Measurements from ENCODE around the gene CTNND2. TPM values are rescaled to one million over a fixed set of nuclear protein-coding genes. Genes with fewer than 3 reads are reported as not detected.

Gene CTNND2
- total RNA-seq, 2 experiments from 2014 or later = not detected

DNA sequence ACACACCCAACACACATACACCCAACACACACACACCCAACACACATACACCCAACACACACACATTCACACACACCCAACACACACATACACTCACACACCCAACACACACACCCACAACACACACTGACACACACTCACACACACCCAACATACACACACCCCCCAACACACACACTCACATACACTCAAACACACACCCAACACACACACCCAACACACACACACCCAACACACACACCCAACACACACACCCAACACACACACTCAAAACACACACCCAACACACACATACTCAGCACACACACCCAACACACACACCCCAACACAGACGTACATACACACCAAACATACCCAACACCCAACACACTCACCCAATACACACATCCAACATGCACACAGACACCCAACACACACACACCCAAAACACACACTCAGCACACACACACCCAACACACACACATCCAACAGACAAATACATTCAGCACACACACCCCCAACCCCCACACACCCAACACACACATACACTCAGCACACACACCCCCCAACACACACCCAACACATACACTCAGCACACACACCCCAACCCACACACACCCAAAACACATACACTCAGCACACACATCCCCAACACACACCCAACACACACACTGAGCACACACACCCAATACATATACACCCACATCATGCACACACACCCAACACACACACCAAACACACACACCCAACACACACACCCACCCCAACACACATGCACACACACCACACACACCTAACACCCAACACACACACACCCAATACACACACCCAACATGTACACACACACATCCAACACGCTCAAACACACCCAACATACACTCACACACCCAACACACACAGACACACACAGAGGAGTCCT, 663.7 kb downstream of the CTNND2 start:
- no peak for DNase-seq
- peaks cover 2% of the 10 kb centered on the region for H3K27me3 Mint-ChIP-seq (ENCODE audit: low read depth)
- no peaks in the 10 kb centered on the region for H3K9me3 Mint-ChIP-seq
- H3K4me3 Mint-ChIP-seq = no peak overlapping the region
- H3K36me3 Mint-ChIP-seq (ENCODE audit: low read depth) = no peaks in the 10 kb centered on the region
- H3K27ac Mint-ChIP-seq = no peak overlapping the region
- CTCF ChIA-PET = no interaction called here
- intact Hi-C loops (cut with micrococcal nuclease) = no loop called here
- H3K4me1 Mint-ChIP-seq (ENCODE audit: low read depth) = no peaks in the 10 kb centered on the region

DNA sequence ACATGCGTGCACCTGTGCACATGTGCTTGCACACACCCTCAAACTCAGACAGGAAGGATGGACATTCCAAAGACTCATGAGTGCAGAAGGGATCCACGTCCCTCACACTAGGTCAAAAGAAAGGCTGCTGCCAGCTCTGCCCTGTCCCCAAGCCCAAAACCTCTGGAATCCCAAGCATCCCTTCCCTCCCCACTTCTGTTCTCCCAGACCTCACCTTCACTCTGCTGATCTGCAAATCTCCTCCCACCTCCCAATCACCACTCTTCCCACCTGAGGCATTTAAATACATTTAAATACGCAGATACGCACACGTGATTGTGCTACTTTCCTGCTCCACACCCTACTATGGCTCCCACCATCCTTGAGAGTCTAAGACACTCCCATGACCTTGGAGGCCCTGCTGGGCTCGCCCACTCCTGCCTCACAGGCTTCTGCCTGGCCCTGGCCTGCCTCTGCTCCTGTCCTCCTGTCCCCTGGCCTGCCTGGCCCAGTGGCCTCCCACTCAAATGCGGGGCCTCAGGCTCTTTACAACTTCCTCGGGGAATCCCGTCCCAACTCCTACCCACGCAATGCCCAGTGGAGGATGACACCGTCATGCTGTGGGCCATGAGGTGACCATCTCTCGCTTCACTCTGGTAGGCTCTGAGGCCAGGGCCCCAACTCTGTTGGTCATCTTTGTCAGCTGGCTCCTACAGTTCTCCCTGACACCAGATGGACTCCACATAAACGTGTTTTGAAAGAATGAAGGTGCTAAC, 664.8 kb downstream of the CTNND2 start:
- Mint-ChIP-seq H3K9me3 (no peaks in the 10 kb centered on the region), H3K4me3 (no peak overlapping the region), H3K36me3 (ENCODE audit: low read depth) (no peaks in the 10 kb centered on the region), H3K27me3 (ENCODE audit: low read depth) (peaks cover 2% of the 10 kb centered on the region), H3K27ac (no peak overlapping the region), H3K4me1 (ENCODE audit: low read depth) (peaks cover 11% of the 10 kb centered on the region)
- intact Hi-C loops (cut with micrococcal nuclease) = no loop called here
- no peak for DNase-seq
- CTCF ChIA-PET = no interaction called here

DNA sequence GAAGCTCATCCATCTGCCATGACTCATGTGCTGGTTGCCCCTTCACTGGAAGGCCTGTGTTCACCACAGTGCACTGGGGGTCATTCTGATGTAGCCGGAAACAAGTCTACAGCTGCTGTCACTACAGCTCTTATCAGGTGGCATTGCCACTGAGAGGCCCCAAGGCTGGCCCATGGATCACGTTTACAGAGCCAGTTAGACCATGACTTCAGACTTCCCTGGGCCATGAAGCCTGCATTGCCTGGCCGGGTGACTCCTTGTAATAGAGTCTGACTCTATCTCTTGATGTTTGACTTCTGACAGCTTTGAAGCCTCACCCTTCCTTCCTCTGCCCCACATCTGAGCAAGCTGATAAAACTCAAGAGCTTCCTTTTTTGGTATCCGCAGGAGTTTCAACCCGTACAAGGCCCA, 669.7 kb downstream of the CTNND2 start:
- Mint-ChIP-seq H3K36me3 (ENCODE audit: low read depth) (peaks cover 2% of the 10 kb centered on the region), H3K9me3 (peaks cover 16% of the 10 kb centered on the region), H3K27me3 (ENCODE audit: low read depth) (no peaks in the 10 kb centered on the region), H3K27ac (no peak overlapping the region), H3K4me1 (ENCODE audit: low read depth) (peaks cover 25% of the 10 kb centered on the region), H3K4me3 (no peak overlapping the region)
- DNase-seq = peak; percentile 14
- intact Hi-C loops (cut with micrococcal nuclease) = no loop called here
- CTCF ChIA-PET = no interaction called here

DNA sequence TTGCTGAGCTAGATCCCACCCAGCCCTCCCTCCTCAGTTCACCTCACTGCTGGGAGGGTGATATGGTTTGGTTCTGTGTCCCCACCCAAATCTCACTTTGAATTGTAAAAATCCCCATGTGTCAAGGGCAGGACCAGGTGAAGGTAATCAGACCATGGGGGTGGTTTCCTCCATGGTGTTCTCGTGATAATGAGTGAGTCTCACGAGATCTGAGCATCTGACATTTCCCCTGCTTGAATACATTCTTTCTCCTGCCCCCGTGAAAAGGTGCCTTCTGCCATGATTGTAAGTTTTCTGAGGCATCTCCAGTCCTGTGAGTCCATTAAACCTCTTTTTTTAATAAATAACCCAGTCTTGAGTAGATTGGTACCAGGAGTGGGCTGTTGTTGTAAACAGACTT, 673.4 kb downstream of the CTNND2 start:
- peaks cover 2% of the 10 kb centered on the region for H3K36me3 Mint-ChIP-seq (ENCODE audit: low read depth)
- no peak overlapping the region for H3K4me3 Mint-ChIP-seq
- intact Hi-C loops (cut with micrococcal nuclease) = no loop called here
- CTCF ChIA-PET = no interaction called here
- peaks cover 16% of the 10 kb centered on the region for H3K9me3 Mint-ChIP-seq
- no peak for DNase-seq
- H3K27ac Mint-ChIP-seq = no peak overlapping the region
- peaks cover 25% of the 10 kb centered on the region for H3K4me1 Mint-ChIP-seq (ENCODE audit: low read depth)
- no peaks in the 10 kb centered on the region for H3K27me3 Mint-ChIP-seq (ENCODE audit: low read depth)

DNA sequence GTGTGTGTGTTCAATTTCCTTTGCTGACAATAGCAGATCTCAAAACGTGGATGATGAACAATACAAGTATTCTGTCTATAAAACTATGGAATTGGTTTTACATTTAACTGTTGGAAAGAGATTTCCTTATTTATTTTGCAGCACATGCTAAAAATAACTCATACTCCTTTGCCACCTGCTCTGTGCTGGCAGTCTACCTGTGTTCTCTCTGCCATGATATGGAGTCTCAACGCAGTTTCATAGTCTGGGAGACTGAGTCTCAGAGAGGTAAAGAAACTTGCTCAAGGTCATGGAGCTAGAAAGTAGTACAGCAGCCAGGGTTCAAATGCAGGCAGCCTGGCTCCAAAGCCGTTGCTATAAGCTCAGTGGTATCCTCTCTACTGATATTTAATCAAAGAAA, 677.2 kb downstream of the CTNND2 start:
- Mint-ChIP-seq H3K4me1 (ENCODE audit: low read depth) (no peaks in the 10 kb centered on the region), H3K27me3 (ENCODE audit: low read depth) (no peaks in the 10 kb centered on the region), H3K36me3 (ENCODE audit: low read depth) (no peaks in the 10 kb centered on the region), H3K4me3 (no peak overlapping the region), H3K9me3 (peaks cover 7% of the 10 kb centered on the region), H3K27ac (no peak overlapping the region)
- intact Hi-C loops (cut with micrococcal nuclease) = no loop called here
- DNase-seq = no peak
- CTCF ChIA-PET = no interaction called here

DNA sequence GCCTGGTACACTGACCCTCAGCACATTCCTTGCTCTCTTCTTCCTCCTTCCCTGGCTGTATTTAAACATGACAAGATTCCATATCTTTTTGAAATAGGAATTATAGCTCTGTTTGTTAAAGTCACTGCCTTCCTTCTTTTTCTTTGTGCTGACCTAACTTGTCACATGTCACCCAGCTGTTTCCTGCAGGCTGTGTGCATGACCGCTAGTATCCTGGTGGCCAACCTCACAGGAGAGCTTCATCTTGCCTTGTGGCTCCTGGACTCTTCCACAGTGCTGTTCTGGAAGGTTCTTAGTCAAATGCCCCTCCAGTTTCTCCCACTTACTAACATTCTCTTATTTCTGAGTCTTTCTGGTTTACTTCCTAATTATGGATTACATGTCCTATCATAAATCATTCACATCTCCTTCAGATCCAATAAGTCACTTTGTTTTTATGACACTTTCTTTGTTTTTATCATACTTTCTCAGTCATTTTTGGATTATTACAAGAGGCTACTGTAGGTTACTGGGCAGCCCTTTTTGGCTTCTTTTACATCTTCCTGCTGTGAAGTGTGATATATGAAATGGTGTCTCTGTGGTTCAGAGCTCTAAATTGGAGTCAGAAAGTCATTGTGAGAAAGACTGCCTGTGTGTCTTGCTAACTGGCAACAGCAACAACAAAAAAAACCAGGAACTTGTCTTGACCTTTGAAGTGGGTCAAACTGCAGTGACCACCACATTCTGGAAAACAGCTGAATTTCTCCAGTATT, 679.6 kb downstream of the CTNND2 start:
- intact Hi-C loops (cut with micrococcal nuclease) = no loop called here
- Mint-ChIP-seq H3K27me3 (ENCODE audit: low read depth) (no peaks in the 10 kb centered on the region), H3K4me3 (no peak overlapping the region), H3K27ac (no peak overlapping the region), H3K9me3 (no peaks in the 10 kb centered on the region), H3K4me1 (ENCODE audit: low read depth) (no peaks in the 10 kb centered on the region), H3K36me3 (ENCODE audit: low read depth) (no peaks in the 10 kb centered on the region)
- DNase-seq = no peak
- CTCF ChIA-PET = no interaction called here

DNA sequence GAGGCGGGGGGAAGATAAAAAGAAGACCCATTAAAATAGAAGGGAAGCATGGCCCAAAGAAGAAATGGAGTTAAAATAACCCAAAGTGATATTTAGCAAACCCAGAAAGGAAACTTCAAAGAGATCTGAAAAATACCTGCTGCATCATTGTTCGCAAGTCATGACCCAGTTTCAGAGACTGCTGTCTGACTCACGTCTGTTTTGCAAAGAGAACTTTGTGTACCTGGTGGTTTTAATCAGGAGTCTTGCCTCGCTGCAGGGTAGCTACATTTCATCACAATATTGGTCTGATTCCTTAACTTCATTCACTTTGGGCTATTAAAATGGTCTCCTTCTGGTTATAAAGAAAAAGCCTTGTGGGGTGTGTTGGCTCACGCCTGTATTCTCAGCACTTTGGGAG, 682.1 kb downstream of the CTNND2 start:
- intact Hi-C loops (cut with micrococcal nuclease) = no loop called here
- Mint-ChIP-seq H3K27ac (no peak overlapping the region), H3K36me3 (ENCODE audit: low read depth) (no peaks in the 10 kb centered on the region), H3K4me3 (no peak overlapping the region), H3K27me3 (ENCODE audit: low read depth) (no peaks in the 10 kb centered on the region), H3K4me1 (ENCODE audit: low read depth) (no peaks in the 10 kb centered on the region), H3K9me3 (no peaks in the 10 kb centered on the region)
- no peak for DNase-seq
- CTCF ChIA-PET = no interaction called here

DNA sequence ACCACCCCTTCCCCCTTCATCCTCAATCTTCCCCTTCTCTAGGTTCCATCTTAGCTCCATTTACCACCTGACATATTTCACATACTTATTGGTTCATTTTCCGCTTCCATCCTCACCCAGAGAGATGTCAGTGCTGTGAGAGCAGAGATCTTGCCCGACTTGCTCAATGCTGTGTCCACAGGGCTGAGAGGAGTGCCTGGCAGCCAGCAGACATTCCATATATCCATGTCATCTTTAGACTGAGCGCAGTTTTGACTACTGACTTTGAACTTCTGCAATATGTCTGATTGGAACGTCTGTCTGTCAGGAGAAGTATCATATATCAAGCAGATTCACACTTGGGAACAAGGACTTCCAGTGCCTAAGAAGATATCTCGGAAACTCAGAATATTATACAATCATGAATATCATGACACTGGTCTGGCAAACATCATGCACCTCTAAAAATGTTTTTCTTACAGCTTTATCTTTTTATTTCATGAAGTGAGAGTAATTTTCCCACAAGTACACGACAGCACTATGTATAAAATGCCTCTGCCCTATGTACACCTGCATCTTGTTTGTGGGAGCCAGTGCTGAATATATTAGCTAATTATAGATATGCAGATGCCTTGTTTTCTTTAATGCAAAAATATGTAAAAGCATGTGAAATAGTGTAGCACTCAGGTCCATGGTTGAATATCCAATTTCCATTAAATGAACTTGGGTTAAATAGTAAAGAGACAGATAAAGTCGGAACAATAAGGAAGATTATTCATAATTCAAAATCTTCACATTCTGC, 689.2 kb downstream of the CTNND2 start:
- no peaks in the 10 kb centered on the region for H3K36me3 Mint-ChIP-seq (ENCODE audit: low read depth)
- H3K27me3 Mint-ChIP-seq (ENCODE audit: low read depth) = no peaks in the 10 kb centered on the region
- intact Hi-C loops (cut with micrococcal nuclease) = no loop called here
- H3K27ac Mint-ChIP-seq = no peak overlapping the region
- no peak for DNase-seq
- H3K9me3 Mint-ChIP-seq = no peaks in the 10 kb centered on the region
- CTCF ChIA-PET = no interaction called here
- no peak overlapping the region for H3K4me3 Mint-ChIP-seq
- H3K4me1 Mint-ChIP-seq (ENCODE audit: low read depth) = no peaks in the 10 kb centered on the region

DNA sequence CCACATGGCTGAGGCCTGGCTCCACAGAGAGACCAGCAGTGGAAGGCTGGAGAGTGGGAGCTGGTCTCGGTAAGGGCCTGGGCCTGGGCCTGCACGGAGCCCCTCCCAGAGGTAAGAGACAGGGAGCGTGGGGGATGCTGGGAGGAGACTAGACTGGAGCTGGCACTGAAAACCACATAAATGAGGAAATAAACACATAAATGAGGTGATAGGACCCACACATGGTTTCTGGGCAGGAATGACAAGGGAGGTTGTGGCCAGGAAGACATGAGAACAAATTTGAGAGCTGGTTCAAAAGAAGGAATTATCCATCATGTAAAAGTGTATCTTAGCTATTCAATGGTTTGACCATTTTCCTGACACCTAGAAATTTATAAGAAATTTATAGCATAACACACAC, 691.5 kb downstream of the CTNND2 start:
- H3K4me1 Mint-ChIP-seq (ENCODE audit: low read depth) = no peaks in the 10 kb centered on the region
- H3K36me3 Mint-ChIP-seq (ENCODE audit: low read depth) = no peaks in the 10 kb centered on the region
- no peaks in the 10 kb centered on the region for H3K27me3 Mint-ChIP-seq (ENCODE audit: low read depth)
- CTCF ChIA-PET = no interaction called here
- no peaks in the 10 kb centered on the region for H3K9me3 Mint-ChIP-seq
- H3K4me3 Mint-ChIP-seq = no peak overlapping the region
- no peak overlapping the region for H3K27ac Mint-ChIP-seq
- intact Hi-C loops (cut with micrococcal nuclease) = no loop called here
- no peak for DNase-seq

DNA sequence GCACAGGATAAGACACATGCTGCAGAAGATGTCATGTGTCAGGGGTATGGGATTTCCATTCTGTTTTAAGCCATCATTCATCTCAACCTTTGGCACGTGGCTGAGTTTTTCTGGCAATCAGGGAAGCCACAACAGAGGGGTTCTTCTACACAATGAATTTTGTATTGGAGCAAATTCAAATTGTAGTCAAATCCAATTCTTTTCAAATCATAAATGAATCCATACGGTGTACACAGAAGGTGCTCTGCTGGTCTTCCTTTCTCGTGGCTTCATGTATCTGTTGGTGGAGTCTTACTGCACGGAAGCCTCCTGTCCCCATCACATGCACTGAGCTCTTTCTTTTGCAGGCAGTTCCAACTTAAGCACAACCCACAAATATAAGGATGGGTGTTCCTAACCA, 706.5 kb downstream of the CTNND2 start:
- peaks cover 5% of the 10 kb centered on the region for H3K27me3 Mint-ChIP-seq (ENCODE audit: low read depth)
- H3K27ac Mint-ChIP-seq = no peak overlapping the region
- H3K4me3 Mint-ChIP-seq = no peak overlapping the region
- no peaks in the 10 kb centered on the region for H3K4me1 Mint-ChIP-seq (ENCODE audit: low read depth)
- no peaks in the 10 kb centered on the region for H3K9me3 Mint-ChIP-seq
- H3K36me3 Mint-ChIP-seq (ENCODE audit: low read depth) = no peaks in the 10 kb centered on the region
- no peak for DNase-seq
- intact Hi-C loops (cut with micrococcal nuclease) = no loop called here
- CTCF ChIA-PET = no interaction called here

DNA sequence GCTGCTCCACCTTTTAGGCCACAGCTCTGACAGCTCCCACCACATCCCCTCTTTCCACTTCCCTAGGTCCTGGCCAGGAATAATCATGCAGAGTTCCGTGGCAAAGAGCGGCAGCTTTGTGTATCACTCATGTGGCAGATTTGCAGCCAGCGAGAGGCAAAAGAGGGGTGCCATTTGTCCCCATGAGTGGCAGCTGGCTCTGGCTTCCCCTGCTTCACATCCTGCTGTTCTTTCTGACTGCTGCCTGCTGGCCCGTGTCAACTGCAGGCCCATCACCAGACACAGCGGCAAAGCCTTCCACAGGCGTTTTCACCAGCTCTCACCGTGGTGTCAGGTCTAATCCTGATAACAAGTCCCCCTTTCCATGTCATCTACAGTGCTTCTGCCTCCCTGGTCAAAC, 712.6 kb downstream of the CTNND2 start:
- H3K4me1 Mint-ChIP-seq (ENCODE audit: low read depth) = no peaks in the 10 kb centered on the region
- no peak overlapping the region for H3K4me3 Mint-ChIP-seq
- H3K36me3 Mint-ChIP-seq (ENCODE audit: low read depth) = no peaks in the 10 kb centered on the region
- H3K9me3 Mint-ChIP-seq = peaks cover 2% of the 10 kb centered on the region
- H3K27ac Mint-ChIP-seq = no peak overlapping the region
- CTCF ChIA-PET = no interaction called here
- H3K27me3 Mint-ChIP-seq (ENCODE audit: low read depth) = peaks cover 2% of the 10 kb centered on the region
- intact Hi-C loops (cut with micrococcal nuclease) = no loop called here
- DNase-seq = no peak
